ENCODE results near the gene PPP2R5E.
"Not testable (repeated sequence)": the region's sequence is repeated elsewhere in the genome, so short reads cannot be mapped to it uniquely, and the experiment has no call there.

PPP2R5E gene

DNA sequence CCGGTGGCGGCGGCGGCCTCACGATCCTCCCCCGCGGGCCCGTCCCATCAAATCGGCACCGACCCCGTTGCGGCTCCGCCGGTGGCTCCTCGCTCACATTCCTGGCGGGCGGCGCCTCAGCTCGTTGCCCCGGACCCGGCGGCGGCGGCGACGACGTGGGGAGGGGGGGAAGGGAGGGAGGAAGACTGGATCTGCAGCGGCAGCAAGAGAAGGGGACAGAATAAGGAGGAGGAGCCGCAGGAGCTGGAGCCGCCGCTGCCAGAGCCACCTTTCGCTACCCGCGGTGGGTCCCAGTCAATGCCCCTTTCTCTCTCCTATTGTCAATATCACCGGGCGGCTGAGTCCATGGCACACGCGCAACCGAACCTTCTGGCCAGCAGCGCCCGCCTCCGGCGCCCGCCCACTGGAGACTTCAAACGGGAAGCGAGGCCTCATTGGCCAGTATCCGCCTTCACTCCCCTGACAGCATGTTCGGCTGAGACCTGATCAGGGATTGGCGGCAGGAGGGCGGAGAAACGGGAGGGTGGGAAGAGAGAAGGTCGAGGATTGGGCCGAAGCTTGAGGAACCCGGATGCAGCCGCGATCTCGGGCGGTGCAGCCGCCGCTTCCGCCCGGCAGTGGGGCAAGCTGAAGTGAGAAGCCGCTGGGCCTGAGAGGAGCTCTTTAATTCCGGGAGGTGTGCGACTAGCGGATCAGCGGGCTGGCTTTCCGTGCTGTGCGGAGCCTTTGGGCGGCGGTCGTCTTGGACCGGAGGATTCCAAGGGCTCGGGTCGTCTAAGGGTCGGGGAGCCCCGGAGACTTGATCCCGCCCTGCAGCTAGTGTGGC lies at the start of gene PPP2R5E:
TSS of gene PPP2R5E (minus strand) at position 378 of the 826 bp plus-strand sequence. CDS start 3,692 bp downstream, outside the sequence.
- no peak for TF ChIP-seq CTCF (IDR thresholded peaks at IDR 0.05; ENCODE audit: low read length, missing control alignments)
- DNase-seq (ENCODE audit: low read depth): peak; percentile 99
- peak within 1 kb of the TSS; percentile 99 for H3K4me3 ChIP-seq (replicated peaks; ENCODE audit: low read depth, low read length)

GRCh38 chr14:63583046-63583445 lies 39.9 kb upstream of the PPP2R5E start:
- not testable (repeated sequence) for H3K4me3 ChIP-seq (replicated peaks; ENCODE audit: low read depth, low read length); DNase-seq (ENCODE audit: low read depth)

DNA sequence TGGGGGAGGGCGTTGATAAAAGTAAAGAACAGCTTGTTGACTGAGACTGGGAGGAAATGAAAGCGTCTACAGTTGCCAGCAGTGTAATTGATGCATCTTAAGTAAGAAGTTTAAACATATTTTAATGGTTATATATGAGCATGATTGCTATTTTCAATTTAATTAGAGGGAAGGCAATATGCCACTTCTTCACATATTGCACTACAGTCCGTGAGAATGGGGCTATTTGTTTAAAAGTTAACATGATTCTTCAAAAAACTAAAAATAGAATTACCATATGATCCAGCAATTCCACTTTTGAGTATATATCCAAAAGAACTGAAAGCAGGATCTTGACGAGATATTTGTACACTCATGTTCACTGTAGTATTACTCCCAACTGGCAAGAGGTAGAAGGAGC lies 38.3 kb upstream of the PPP2R5E start:
- no peak for DNase-seq (ENCODE audit: low read depth)
- no peak overlapping the region for H3K4me3 ChIP-seq (replicated peaks; ENCODE audit: low read depth, low read length)
- TF ChIP-seq CTCF (IDR thresholded peaks at IDR 0.05; ENCODE audit: low read length, missing control alignments): no peak

- no peak for TF ChIP-seq CTCF (IDR thresholded peaks at IDR 0.05; ENCODE audit: low read length, missing control alignments)
- no peak overlapping the region for H3K4me3 ChIP-seq (replicated peaks; ENCODE audit: low read depth, low read length)
- no peak for DNase-seq (ENCODE audit: low read depth)
These were observed 35.1 kb upstream of the PPP2R5E start for GRCh38 chr14:63578300-63578699.

- TF ChIP-seq CTCF (IDR thresholded peaks at IDR 0.05; ENCODE audit: low read length, missing control alignments): no peak
- H3K4me3 ChIP-seq (replicated peaks; ENCODE audit: low read depth, low read length): no peak overlapping the region
- DNase-seq (ENCODE audit: low read depth): peak; percentile 24
These were observed 30.4 kb upstream of the PPP2R5E start for GRCh38 chr14:63573581-63573980.

DNA sequence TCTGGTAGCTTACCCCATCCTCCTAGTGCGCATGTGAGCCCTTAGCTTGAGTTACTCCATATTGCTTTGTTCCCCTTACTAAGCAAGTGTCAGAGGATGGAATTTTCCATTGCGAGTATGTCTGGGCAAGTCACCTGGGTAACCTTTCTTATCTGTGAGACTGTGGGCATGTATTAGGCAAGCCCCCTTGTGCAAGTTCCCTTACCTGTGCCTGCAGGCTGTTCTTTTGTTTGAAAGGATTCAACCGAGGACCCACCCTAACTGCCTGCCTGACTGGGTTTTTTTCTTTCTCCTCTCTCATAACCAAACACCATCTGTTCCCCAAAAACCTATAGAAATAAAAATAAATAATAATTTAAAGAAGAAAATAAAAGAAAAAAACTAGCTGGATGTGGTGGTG lies 22.3 kb upstream of the PPP2R5E start:
- no peak for DNase-seq (ENCODE audit: low read depth)
- no peak overlapping the region for H3K4me3 ChIP-seq (replicated peaks; ENCODE audit: low read depth, low read length)
- TF ChIP-seq CTCF (IDR thresholded peaks at IDR 0.05; ENCODE audit: low read length, missing control alignments): no peak

GRCh38 chr14:63564318-63564717 lies 21.1 kb upstream of the PPP2R5E start:
- TF ChIP-seq CTCF (IDR thresholded peaks at IDR 0.05; ENCODE audit: low read length, missing control alignments): no peak
- DNase-seq (ENCODE audit: low read depth): peak; percentile 36
- H3K4me3 ChIP-seq (replicated peaks; ENCODE audit: low read depth, low read length): no peak overlapping the region

Data from fibroblast of pulmonary artery (primary cell).